Measurements from ENCODE around the gene CCT8. TPM values are rescaled to one million over a fixed set of nuclear protein-coding genes. Genes with fewer than 3 reads are reported as not detected.

Gene CCT8
- polyA plus RNA-seq, 1 of the 3 experiments (the other 2 are of a cell fraction) = 102 TPM

- Histone ChIP-seq H3K4me3 (ENCODE audit: low read depth in 2 of 2, low read length in 1 of 2) (no peak overlapping the region), H3K79me2 (ENCODE audit: insufficient read depth) (peaks cover 11% of the 10 kb centered on the region; the same call in 1 of the 2 replicates), H3K9ac (no peak overlapping the region), H3K27me3 (ENCODE audit: insufficient read depth) (no peaks in the 10 kb centered on the region), H4K20me1 (ENCODE audit: insufficient read depth) (no peaks in the 10 kb centered on the region), H3K4me1 (ENCODE audit: control insufficient read depth in 1 of 2, insufficient read depth in 2 of 2, low read depth in 1 of 2, low read length in 1 of 2) (no peaks in the 10 kb centered on the region), H3K4me2 (no peak overlapping the region), H3F3A (replicated peaks; ENCODE audit: insufficient read depth) (no peaks in the 10 kb centered on the region), H3K9me2 (no peaks in the 10 kb centered on the region), H3K9me3 (no peaks in the 10 kb centered on the region), H2AFZ (ENCODE audit: low read depth) (no peak overlapping the region), H3K36me3 (replicated peaks in 1 of 2; ENCODE audit: control insufficient read depth in 1 of 2, insufficient read depth in 2 of 2, low read length in 1 of 2) (peaks cover 78 to 82% of the 10 kb centered on the region in 2 experiments), H3K27ac (ENCODE audit: low read depth in 2 of 2, low read length in 1 of 2) (no peak overlapping the region)
- POLR2A ChIA-PET = no interaction called here
- TF ChIP-seq USF1 (IDR thresholded peaks at IDR 0.05; ENCODE audit: borderline replicate concordance, low read depth) = no peak
- TF ChIP-seq RAD21 (IDR thresholded peaks at IDR 0.05; ENCODE audit: low read length) = no peak
- no peak for TF ChIP-seq POLR2AphosphoS5 (IDR thresholded peaks at IDR 0.05; ENCODE audit: low read depth, low read length)
- no peak for TF ChIP-seq NFIC (IDR thresholded peaks at IDR 0.05; ENCODE audit: borderline replicate concordance)
- TF ChIP-seq RCOR1 (IDR thresholded peaks at IDR 0.05; ENCODE audit: low read length) = no peak
- TF ChIP-seq RFX5 (IDR thresholded peaks at IDR 0.05; ENCODE audit: low read length) = no peak
- no peak for TF ChIP-seq EZH2phosphoT487 (IDR thresholded peaks at IDR 0.05; ENCODE audit: borderline replicate concordance, low read depth)
- WGBS (ENCODE audit: low lambda C conversion rate) = 100% methylated on average over 1 of the region's 1 CpG
- DNase-seq = no peak
- CTCF ChIA-PET = no interaction called here
These were observed 38.8 kb downstream of the CCT8 start for GRCh38 chr21:29034678-29035077.

- Histone ChIP-seq H4K20me1 (ENCODE audit: insufficient read depth) (no peaks in the 10 kb centered on the region), H3K9me3 (no peaks in the 10 kb centered on the region), H3K4me1 (ENCODE audit: control insufficient read depth in 1 of 2, insufficient read depth in 2 of 2, low read depth in 1 of 2, low read length in 1 of 2) (no peaks in the 10 kb centered on the region), H3F3A (replicated peaks; ENCODE audit: insufficient read depth) (no peaks in the 10 kb centered on the region), H3K9ac (no peak overlapping the region), H3K27ac (ENCODE audit: low read depth in 2 of 2, low read length in 1 of 2) (no peak overlapping the region), H3K4me2 (no peak overlapping the region), H3K4me3 (ENCODE audit: low read depth in 2 of 2, low read length in 1 of 2) (no peak overlapping the region), H3K27me3 (ENCODE audit: insufficient read depth) (no peaks in the 10 kb centered on the region), H3K79me2 (ENCODE audit: insufficient read depth) (peaks cover 18% of the 10 kb centered on the region), H3K9me2 (no peaks in the 10 kb centered on the region), H3K36me3 (replicated peaks in 1 of 2; ENCODE audit: control insufficient read depth in 1 of 2, insufficient read depth in 2 of 2, low read length in 1 of 2) (peaks cover 73 to 79% of the 10 kb centered on the region in 2 experiments), H2AFZ (ENCODE audit: low read depth) (no peak overlapping the region)
- POLR2A ChIA-PET = interaction anchor here (0.9 kb wide), 1 partner anchor 9 kb away, joined by 3 read pairs; the partner anchor contains the start of gene USP16
- CTCF ChIA-PET = interaction anchor here (0.9 kb wide), 1 partner anchor 28 kb away, joined by 3 read pairs; no protein-coding TSS in a partner anchor
- no peak for TF ChIP-seq CHD2 (IDR thresholded peaks at IDR 0.05; ENCODE audit: low read length, partially characterized antibody)
- no peak for TF ChIP-seq MAX (IDR thresholded peaks at IDR 0.05; ENCODE audit: low read depth)
- TF ChIP-seq FOXM1 (IDR thresholded peaks at IDR 0.05; ENCODE audit: low read depth) = no peak
- no peak for TF ChIP-seq NFIC (IDR thresholded peaks at IDR 0.05; ENCODE audit: borderline replicate concordance)
- no peak for DNase-seq
- WGBS (ENCODE audit: low lambda C conversion rate) = 93% methylated on average over 3 of the region's 3 CpGs
These were observed 39.6 kb downstream of the CCT8 start for GRCh38 chr21:29033871-29034270.

- H3K9me3 ChIP-seq = no peaks in the 10 kb centered on the region
- no peaks in the 10 kb centered on the region for H3K9me2 ChIP-seq
- no peaks in the 10 kb centered on the region for H3K4me1 ChIP-seq (ENCODE audit: control insufficient read depth in 1 of 2, insufficient read depth in 2 of 2, low read depth in 1 of 2, low read length in 1 of 2)
- no peak overlapping the region for H3K4me3 ChIP-seq (ENCODE audit: low read depth in 2 of 2, low read length in 1 of 2)
- DNase-seq = no peak
- peaks cover 68 to 79% of the 10 kb centered on the region in 2 experiments for H3K36me3 ChIP-seq (replicated peaks in 1 of 2; ENCODE audit: control insufficient read depth in 1 of 2, insufficient read depth in 2 of 2, low read length in 1 of 2)
- ChIA-PET CTCF (interaction anchor here (0.9 kb wide), 1 partner anchor 29 kb away, joined by 3 read pairs; no protein-coding TSS in a partner anchor), POLR2A (interaction anchor here (0.9 kb wide), 1 partner anchor 8 kb away, joined by 3 read pairs; the partner anchor contains the start of gene USP16)
- H3K4me2 ChIP-seq = no peak overlapping the region
- H3K9ac ChIP-seq = no peak overlapping the region
- H3F3A ChIP-seq (replicated peaks; ENCODE audit: insufficient read depth) = no peaks in the 10 kb centered on the region
- no peaks in the 10 kb centered on the region for H4K20me1 ChIP-seq (ENCODE audit: insufficient read depth)
- WGBS (ENCODE audit: low lambda C conversion rate) = 75% methylated on average over 4 of the region's 4 CpGs
- H3K79me2 ChIP-seq (ENCODE audit: insufficient read depth) = peaks cover 24% of the 10 kb centered on the region
- H3K27ac ChIP-seq (ENCODE audit: low read depth in 2 of 2, low read length in 1 of 2) = no peak overlapping the region
- no peak overlapping the region for H2AFZ ChIP-seq (ENCODE audit: low read depth)
- H3K27me3 ChIP-seq (ENCODE audit: insufficient read depth) = no peaks in the 10 kb centered on the region
- no peak for TF ChIP-seq FOXM1 (IDR thresholded peaks at IDR 0.05; ENCODE audit: low read depth)
- TF ChIP-seq GABPA (IDR thresholded peaks at IDR 0.05; ENCODE audit: low read depth) = no peak
- no peak for TF ChIP-seq YY1 (IDR thresholded peaks at IDR 0.05; ENCODE audit: low read depth)
- TF ChIP-seq FOSL2 (IDR thresholded peaks at IDR 0.05; ENCODE audit: borderline replicate concordance, low read depth) = no peak
- no peak for TF ChIP-seq MAX (IDR thresholded peaks at IDR 0.05; ENCODE audit: low read depth)
- no peak for TF ChIP-seq EZH2phosphoT487 (IDR thresholded peaks at IDR 0.05; ENCODE audit: borderline replicate concordance, low read depth)
- no peak for TF ChIP-seq USF2 (IDR thresholded peaks at IDR 0.05; ENCODE audit: borderline replicate concordance, low read depth, low read length)
- TF ChIP-seq REST (IDR thresholded peaks at IDR 0.05; ENCODE audit: low read depth, low read length) = no peak
- no peak for TF ChIP-seq TAF1 (IDR thresholded peaks at IDR 0.05; ENCODE audit: borderline replicate concordance, low read depth, low read length)
These were observed 40.1 kb downstream of the CCT8 start for GRCh38 chr21:29033301-29033700.
